Loucy (cell line): ENCODE measurements around the gene LEUTX.

Experiments
- H2AFZ ChIP-seq: fragments of 200-600 bp; sonication (generic); 2 replicates; pipeline ENCODE4 v1.6.0; 2016; ENCODE audit warnings: antibody characterized with exemption, mild to moderate bottlenecking, low read length, moderate library complexity
- H3F3A ChIP-seq: fragments of 200-600 bp; 2 replicates; pipeline ENCODE4 v1.6.0; 2016; ENCODE audit warnings: antibody characterized with exemption, low read depth, mild to moderate bottlenecking
- H3K27me3 ChIP-seq: fragments of 200-600 bp; sonication (generic); 2 replicates; pipeline ENCODE4 v1.6.1; 2014; ENCODE audit warnings: low read length, mild to moderate bottlenecking; ENCODE audit not compliant: insufficient read depth, poor library complexity, severe bottlenecking
- H3K36me3 ChIP-seq: fragments of 200-600 bp; sonication (generic); 2 replicates; pipeline ENCODE4 v1.6.1; 2016; ENCODE audit warnings: low read length; ENCODE audit not compliant: insufficient read depth
- H3K4me1 ChIP-seq: fragments of 200-600 bp; sonication (generic); 2 replicates; pipeline ENCODE4 v1.5.1; 2014; ENCODE audit warnings: low read length, mild to moderate bottlenecking; ENCODE audit not compliant: insufficient read depth, poor library complexity, severe bottlenecking
- H3K4me2 ChIP-seq: fragments of 200-600 bp; sonication (generic); 2 replicates; pipeline ENCODE4 v1.6.0; 2014; ENCODE audit warnings: antibody characterized with exemption, low read length, low read depth, mild to moderate bottlenecking; ENCODE audit not compliant: poor library complexity, severe bottlenecking
- H3K4me3 ChIP-seq: fragments of 200-600 bp; sonication (generic); 2 replicates; pipeline ENCODE4 v1.5.1; 2014; ENCODE audit warnings: low read length, mild to moderate bottlenecking, mixed read lengths; ENCODE audit not compliant: poor library complexity, severe bottlenecking
- H3K79me2 ChIP-seq: fragments of 200-600 bp; sonication (generic); 2 replicates; pipeline ENCODE4 v1.6.1; 2014; ENCODE audit warnings: low read length; ENCODE audit not compliant: insufficient read depth
- H3K9ac ChIP-seq: fragments of 200-600 bp; sonication (generic); 2 replicates; pipeline ENCODE4 v1.6.0; 2014; ENCODE audit warnings: mild to moderate bottlenecking, low read depth, low read length, moderate library complexity; ENCODE audit not compliant: poor library complexity, severe bottlenecking
- H3K9me2 ChIP-seq: fragments of 200-600 bp; sonication (generic); replicated peaks from 2 replicates; pipeline ENCODE4 v1.6.1; 2016; ENCODE audit warnings: low read depth, low read length, mixed read lengths
- H3K9me3 ChIP-seq: fragments of 200-600 bp; sonication (generic); 2 replicates; pipeline ENCODE4 v1.6.1; 2014; ENCODE audit warnings: mild to moderate bottlenecking, antibody characterized with exemption, low read length, low read depth; ENCODE audit not compliant: insufficient read depth
- H4K20me1 ChIP-seq: fragments of 200-600 bp; sonication (generic); 2 replicates; pipeline ENCODE4 v1.6.0; 2014; ENCODE audit warnings: antibody characterized with exemption, low read length, mild to moderate bottlenecking; ENCODE audit not compliant: insufficient read depth, poor library complexity, severe bottlenecking
- CTCF ChIP-seq: fragments of 200-600 bp; sonication (generic); conservative IDR thresholded peaks from 2 replicates; pipeline ENCODE4 v1.5.1; 2014; ENCODE audit warnings: mild to moderate bottlenecking, antibody characterized with exemption, low read length
- EZH2phosphoT487 ChIP-seq: fragments of 200-600 bp; IDR thresholded peaks from 2 replicates; pipeline ENCODE4 v1.6.1; 2018; ENCODE audit warnings: antibody characterized with exemption, mild to moderate bottlenecking, moderate library complexity, borderline replicate concordance

LEUTX gene

GRCh38 chr19:39733841-39734240 lies 44.8 kb upstream of the LEUTX start:
- no peak for TF ChIP-seq EZH2phosphoT487
- no peak for TF ChIP-seq CTCF
- H3F3A ChIP-seq, result no peaks in the 10 kb centered on the region
- no peaks in the 10 kb centered on the region for H3K9me2 ChIP-seq
- no peak overlapping the region for H3K4me2 ChIP-seq
- no peak overlapping the region for H3K9ac ChIP-seq
- no peaks in the 10 kb centered on the region for H4K20me1 ChIP-seq
- H3K9me3 ChIP-seq, result no peaks in the 10 kb centered on the region
- no peaks in the 10 kb centered on the region for H3K27me3 ChIP-seq
- no peaks in the 10 kb centered on the region for H3K79me2 ChIP-seq
- no peak overlapping the region for H2AFZ ChIP-seq
- H3K4me1 ChIP-seq, result no peaks in the 10 kb centered on the region
- no peak overlapping the region for H3K4me3 ChIP-seq
- no peaks in the 10 kb centered on the region for H3K36me3 ChIP-seq

GRCh38 chr19:39735688-39736087 lies 43.0 kb upstream of the LEUTX start:
- no peak overlapping the region for H3K4me3 ChIP-seq
- no peaks in the 10 kb centered on the region for H3K4me1 ChIP-seq
- H3K4me2 ChIP-seq, result no peak overlapping the region
- no peaks in the 10 kb centered on the region for H3K9me2 ChIP-seq
- no peak for TF ChIP-seq EZH2phosphoT487
- no peak for TF ChIP-seq CTCF
- H2AFZ ChIP-seq, result no peak overlapping the region
- H3F3A ChIP-seq, result no peaks in the 10 kb centered on the region
- no peak overlapping the region for H3K9ac ChIP-seq
- H3K36me3 ChIP-seq, result no peaks in the 10 kb centered on the region
- no peaks in the 10 kb centered on the region for H3K79me2 ChIP-seq
- no peaks in the 10 kb centered on the region for H4K20me1 ChIP-seq
- H3K27me3 ChIP-seq, result no peaks in the 10 kb centered on the region
- no peaks in the 10 kb centered on the region for H3K9me3 ChIP-seq

- no peak overlapping the region for H3K4me2 ChIP-seq
- H3F3A ChIP-seq, result no peaks in the 10 kb centered on the region
- H3K9me2 ChIP-seq, result no peaks in the 10 kb centered on the region
- H3K9me3 ChIP-seq, result no peaks in the 10 kb centered on the region
- H4K20me1 ChIP-seq, result no peaks in the 10 kb centered on the region
- H2AFZ ChIP-seq, result no peak overlapping the region
- H3K79me2 ChIP-seq, result no peaks in the 10 kb centered on the region
- H3K36me3 ChIP-seq, result no peaks in the 10 kb centered on the region
- no peaks in the 10 kb centered on the region for H3K27me3 ChIP-seq
- H3K4me3 ChIP-seq, result no peak overlapping the region
- H3K9ac ChIP-seq, result no peak overlapping the region
- TF ChIP-seq EZH2phosphoT487 (no peak), CTCF (no peak)
- no peaks in the 10 kb centered on the region for H3K4me1 ChIP-seq
Observed at GRCh38 chr19:39736088-39736487, 42.6 kb upstream of the LEUTX start.
